HepG2 (cell line): ENCODE measurements around the gene SIDT1. TPM values are rescaled to one million over a fixed set of nuclear protein-coding genes. Genes with fewer than 3 reads are reported as not detected.

Source experiments
- CENPX ChIP-seq: sonication (generic); formaldehyde crosslinking; IDR thresholded peaks from 2 replicates; pipeline ENCODE4 v1.9.0; 2021; ENCODE audit warnings: mild to moderate bottlenecking, missing genetic modification reagents, moderate library complexity
- CERS6 ChIP-seq: sonication (generic); formaldehyde crosslinking; IDR thresholded peaks from 2 replicates; pipeline ENCODE4 v1.5.0; 2020; ENCODE audit warnings: missing genetic modification reagents
- CSRNP1 ChIP-seq: sonication (generic); formaldehyde crosslinking; IDR thresholded peaks from 2 replicates; pipeline ENCODE4 v1.8.1; 2023; ENCODE audit warnings: mild to moderate bottlenecking, missing genetic modification reagents
- DMAP1 ChIP-seq: IDR thresholded peaks from 2 replicates; pipeline ENCODE4 v1.6.1; 2016
- HNF4A ChIP-seq: sonication (generic); formaldehyde crosslinking; IDR thresholded peaks from 2 replicates; pipeline ENCODE4 v1.4.0; 2020; ENCODE audit warnings: missing genetic modification reagents
- NFATC3 ChIP-seq: sonication (generic); formaldehyde crosslinking; IDR thresholded peaks from 2 replicates; pipeline ENCODE4 v1.5.1; 2020; ENCODE audit warnings: mild to moderate bottlenecking, missing genetic modification reagents
- NFKBIZ ChIP-seq: IDR thresholded peaks from 2 replicates; pipeline ENCODE4 v1.6.1; 2018; ENCODE audit warnings: missing genetic modification reagents, missing compliant biosample characterization
- PHF20 ChIP-seq: sonication (generic); formaldehyde crosslinking; IDR thresholded peaks from 2 replicates; pipeline ENCODE4 v1.5.0; 2020; ENCODE audit warnings: mild to moderate bottlenecking, missing genetic modification reagents
- POGK ChIP-seq: sonication (generic); formaldehyde crosslinking; conservative IDR thresholded peaks from 2 replicates; pipeline ENCODE4 v1.8.0; 2022; ENCODE audit warnings: mild to moderate bottlenecking, moderate library complexity, missing genetic modification reagents
- SAP130 ChIP-seq: IDR thresholded peaks from 2 replicates; pipeline ENCODE4 v1.6.1; 2016; ENCODE audit warnings: low read depth
- TAF15 ChIP-seq: fragments of 200-400 bp; formaldehyde crosslinking; IDR thresholded peaks from one replicate; pipeline ENCODE4 v1.6.1; 2018; ENCODE audit warnings: mild to moderate bottlenecking, low read depth, low read length; ENCODE audit not compliant: poor library complexity, severe bottlenecking
- TBX2 ChIP-seq: sonication (generic); formaldehyde crosslinking; IDR thresholded peaks from 2 replicates; pipeline ENCODE4 v1.5.0; 2020; ENCODE audit warnings: missing genetic modification reagents, mild to moderate bottlenecking, borderline replicate concordance
- TCF12 ChIP-seq, 2 experiments: fragments of 450-650 bp in 1 of 2; sonication (generic) in 1 of 2; formaldehyde crosslinking in 1 of 2; IDR thresholded peaks; 2 replicates each; pipeline versions ENCODE4 v1.6.1 to v1.8.0; 2017 to 2022; ENCODE audit warnings: antibody characterized with exemption in 1 of 2, mild to moderate bottlenecking in 1 of 2, missing genetic modification reagents in 1 of 2, moderate library complexity in 1 of 2
- U2AF1 ChIP-seq: fragments of 200-400 bp; formaldehyde crosslinking; optimal IDR thresholded peaks from 2 replicates; pipeline ENCODE3; 2017; ENCODE audit warnings: mild to moderate bottlenecking, low read depth, low read length
- ZFYVE20 ChIP-seq: sonication (generic); formaldehyde crosslinking; IDR thresholded peaks from 2 replicates; pipeline ENCODE4 v1.8.0; 2023; ENCODE audit warnings: low read depth, mild to moderate bottlenecking, moderate library complexity, missing genetic modification reagents, borderline replicate concordance
- ZIK1 ChIP-seq: sonication (generic); formaldehyde crosslinking; IDR thresholded peaks from 2 replicates; pipeline ENCODE4 v1.5.0; 2020; ENCODE audit warnings: mild to moderate bottlenecking, low read depth, missing genetic modification reagents, borderline replicate concordance
- ZMYM3 ChIP-seq: sonication (generic); formaldehyde crosslinking; IDR thresholded peaks from 2 replicates; pipeline ENCODE4 v1.5.1; 2020; ENCODE audit warnings: mild to moderate bottlenecking, missing genetic modification reagents
- ZNF232 ChIP-seq: sonication (generic); formaldehyde crosslinking; IDR thresholded peaks from 2 replicates; pipeline ENCODE4 v1.4.0; 2020; ENCODE audit warnings: missing genetic modification reagents, borderline replicate concordance
- ZNF503 ChIP-seq: sonication (generic); formaldehyde crosslinking; IDR thresholded peaks from 2 replicates; pipeline ENCODE4 v1.4.0; 2020; ENCODE audit warnings: missing genetic modification reagents
- ZNF558 ChIP-seq: sonication (generic); formaldehyde crosslinking; IDR thresholded peaks from 2 replicates; pipeline ENCODE4 v1.9.0; 2022; ENCODE audit warnings: mild to moderate bottlenecking, missing genetic modification reagents, borderline replicate concordance
- ZNF567 ChIP-seq: sonication (generic); formaldehyde crosslinking; IDR thresholded peaks from 2 replicates; pipeline ENCODE4 v1.8.1; 2023; ENCODE audit warnings: mild to moderate bottlenecking, missing genetic modification reagents, borderline replicate concordance
- ZNF605 ChIP-seq: sonication (generic); formaldehyde crosslinking; IDR thresholded peaks from 2 replicates; pipeline ENCODE4 v1.8.0; 2022; ENCODE audit warnings: mild to moderate bottlenecking, missing genetic modification reagents
- ZNF614 ChIP-seq: IDR thresholded peaks from 2 replicates; pipeline ENCODE4 v1.6.1; 2018; ENCODE audit warnings: missing biosample characterization, missing genetic modification reagents, inconsistent platforms, borderline replicate concordance
- ZNF772 ChIP-seq: sonication (generic); formaldehyde crosslinking; IDR thresholded peaks from 2 replicates; pipeline ENCODE4 v1.5.0; 2020; ENCODE audit warnings: mild to moderate bottlenecking, missing genetic modification reagents
- ZSCAN12 ChIP-seq: sonication (generic); formaldehyde crosslinking; IDR thresholded peaks from 2 replicates; pipeline ENCODE4 v1.9.0; 2021; ENCODE audit warnings: mild to moderate bottlenecking, missing genetic modification reagents
- ZSCAN31 ChIP-seq: sonication (generic); formaldehyde crosslinking; IDR thresholded peaks from 2 replicates; pipeline ENCODE4 v1.5.0; 2020; ENCODE audit warnings: low read depth, mild to moderate bottlenecking, missing genetic modification reagents
- polyA plus RNA-seq, 8 experiments: library from polyadenylated mRNA; depleted of rRNA in 3 of 8; stranded (reverse) in 7 of 8; unstranded in 1 of 8; fragments of >200 nt; fragmentation: Illumina TruSeq in 4 of 8; extraction: Trizol in 4 of 8; gene quantifications; 2 replicates each; pipeline versions ENCODE4 v1.2.1 to v1.2.3, GENCODE V29; 2011 to 2016; ENCODE audit warnings: low read depth in 4 of 8, missing spikeins in 1 of 8, mixed read lengths in 1 of 8; ENCODE audit not compliant: insufficient read depth in 1 of 8
- total RNA-seq, 5 experiments: library from RNA; depleted of rRNA; stranded (reverse); fragments of >200 nt; fragmentation: Illumina TruSeq; extraction: Trizol; gene quantifications; 2 replicates each; pipeline ENCODE4 v1.2.3, GENCODE V29; 2016; ENCODE audit warnings: low read depth in 1 of 5

SIDT1 gene
- total and polyA plus RNA-seq, 2 of the 13 experiments (the other 11 are each of a cell fraction or from before 2014, with no cell fraction given), result 0.07 TPM

- no peak for TF ChIP-seq TAF15
- 0 out of 2 replicates have a peak, but pooled peaks have one; percentile 28 for TF ChIP-seq ZNF772 (CRISPR knock-in tag)
- TF ChIP-seq ZNF567 (CRISPR knock-in tag), result no peak
- no peak for TF ChIP-seq TCF12 (IDR thresholded peaks at IDR 0.05)
- TF ChIP-seq TCF12 (CRISPR knock-in tag; IDR thresholded peaks at IDR 0.05), result no peak
- TF ChIP-seq NFKBIZ (CRISPR knock-in tag), result no peak
- TF ChIP-seq ZFYVE20, result no peak
- no peak for TF ChIP-seq ZIK1
- TF ChIP-seq POGK (CRISPR knock-in tag), result no peak
- TF ChIP-seq DMAP1 (CRISPR knock-in tag), result peak; percentile 19; the same call in 1 of the 2 replicates
- TF ChIP-seq CENPX, result no peak
- TF ChIP-seq ZNF232 (CRISPR knock-in tag), result no peak
- TF ChIP-seq ZMYM3 (CRISPR knock-in tag), result no peak
- TF ChIP-seq ZNF605 (CRISPR knock-in tag), result no peak
- TF ChIP-seq CERS6 (CRISPR knock-in tag), result no peak
- TF ChIP-seq TBX2 (CRISPR knock-in tag), result 0 out of 2 replicates have a peak, but pooled peaks have one; percentile 45
- TF ChIP-seq HNF4A (CRISPR knock-in tag), result peak; percentile 72; the same call in 1 of the 2 replicates
- TF ChIP-seq NFATC3 (CRISPR knock-in tag), result no peak
- TF ChIP-seq U2AF1, result no peak
- TF ChIP-seq SAP130, result no peak
- TF ChIP-seq PHF20, result no peak
- TF ChIP-seq ZNF503 (CRISPR knock-in tag), result no peak
- TF ChIP-seq ZNF558 (CRISPR knock-in tag), result no peak
- TF ChIP-seq ZSCAN12 (CRISPR knock-in tag), result no peak
- TF ChIP-seq ZNF614 (CRISPR knock-in tag), result 0 out of 2 replicates have a peak, but pooled peaks have one; percentile 30
- TF ChIP-seq ZSCAN31 (CRISPR knock-in tag), result 0 out of 2 replicates have a peak, but pooled peaks have one; percentile 48
- TF ChIP-seq CSRNP1 (CRISPR knock-in tag), result no peak
Measured at GRCh38 chr3:113662824-113663223, 130.5 kb downstream of the SIDT1 start (continued).
